Duodenal mucosa (tissue), 2 donors: ENCODE data around the gene UBE3C.
A peak's percentile ranks its signal among the peaks of the same experiment; 100 is the strongest.
"Not testable (repeated sequence)": the region's sequence is repeated elsewhere in the genome, so short reads cannot be mapped to it uniquely, and the experiment has no call there.

ENCODE experiments used
- H3K27ac ChIP-seq: one replicate; pipeline ENCODE4 v1.7.0; 2013; ENCODE audit warnings: low read depth, low read length
- H3K27me3 ChIP-seq, 2 donors: one replicate each; pipeline ENCODE4 v1.7.0; 2013; ENCODE audit warnings: low read length in 2 of 2, control low read depth in 1 of 2; ENCODE audit not compliant: insufficient read depth in 2 of 2, control insufficient read depth in 1 of 2
- H3K36me3 ChIP-seq, 2 donors: one replicate each; pipeline ENCODE4 v1.7.0; 2013; ENCODE audit warnings: low read length in 2 of 2, control low read depth in 1 of 2; ENCODE audit not compliant: insufficient read depth in 2 of 2, control insufficient read depth in 1 of 2
- H3K4me1 ChIP-seq, 2 donors: one replicate each; pipeline ENCODE4 v1.7.0; 2013; ENCODE audit warnings: low read length in 2 of 2, control low read depth in 1 of 2; ENCODE audit not compliant: insufficient read depth in 2 of 2, control insufficient read depth in 1 of 2
- H3K4me3 ChIP-seq, 2 donors: one replicate each; pipeline ENCODE4 v1.7.0; 2013; ENCODE audit warnings: low read length in 2 of 2, low read depth in 1 of 2
- H3K9ac ChIP-seq, 2 donors: one replicate each; pipeline ENCODE4 v1.7.0; 2013; ENCODE audit warnings: low read length in 2 of 2, low read depth in 1 of 2
- H3K9me3 ChIP-seq, 2 donors: one replicate each; pipeline ENCODE4 v1.7.0; 2013; ENCODE audit warnings: low read length in 2 of 2, control low read depth in 1 of 2; ENCODE audit not compliant: control insufficient read depth in 1 of 2

The UBE3C gene

DNA sequence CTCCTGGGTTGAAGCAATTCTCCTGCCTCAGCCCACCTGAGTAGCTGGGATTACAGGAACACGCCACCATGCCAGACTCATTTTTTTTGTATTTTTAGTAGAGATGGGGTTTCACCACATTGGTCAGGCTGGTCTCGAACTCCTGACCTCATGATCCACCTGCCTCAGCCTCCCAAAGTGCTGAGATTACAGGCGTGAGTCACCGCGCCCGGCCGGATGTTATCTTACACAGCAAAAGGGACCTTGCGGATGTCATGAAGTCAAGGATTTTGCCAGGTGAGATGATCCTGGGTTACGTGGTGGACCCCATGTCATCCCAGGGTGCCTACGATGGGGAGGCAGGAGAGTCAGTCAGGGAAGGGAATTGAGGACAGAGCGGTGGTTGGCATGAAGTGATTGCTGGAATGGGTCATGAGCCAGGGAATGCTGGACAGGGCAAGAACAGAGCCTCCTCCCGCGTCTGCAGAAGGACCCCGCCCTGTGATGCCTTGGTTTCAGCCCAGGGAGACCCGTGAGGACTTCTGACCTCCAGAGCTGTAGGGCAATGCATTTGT is 8.7 kb upstream of the UBE3C start:
- no peak overlapping the region for H3K9ac ChIP-seq
- H3K4me1 ChIP-seq = no peaks in the 10 kb centered on the region
- no peak overlapping the region for H3K27ac ChIP-seq
- H3K4me3 ChIP-seq = no peak overlapping the region
- H3K27me3 ChIP-seq = peaks cover 4 to 10% of the 10 kb centered on the region in 2 donors
- no peaks in the 10 kb centered on the region for H3K36me3 ChIP-seq
- H3K9me3 ChIP-seq = no peaks in the 10 kb centered on the region

DNA sequence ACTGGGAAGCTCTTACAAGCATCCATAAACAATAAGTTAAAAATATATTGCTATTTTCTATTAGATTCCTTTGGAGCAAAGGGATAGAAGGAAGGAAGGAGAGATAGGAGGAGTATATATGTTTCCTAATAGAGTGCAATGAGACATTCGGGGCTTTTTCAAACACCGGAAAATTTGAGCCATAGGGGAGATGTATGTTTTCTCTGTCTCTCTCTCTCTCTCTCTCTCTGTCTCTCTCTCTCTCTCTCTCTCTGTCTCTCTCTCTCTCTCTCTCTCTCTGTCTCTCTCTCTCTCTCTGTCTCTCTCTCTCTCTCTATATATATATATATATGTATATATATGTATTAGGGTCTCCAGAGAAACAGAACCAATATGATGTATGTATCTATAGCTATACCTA is 7.9 kb upstream of the UBE3C start:
- not testable (repeated sequence) for H3K27ac ChIP-seq, H3K9me3 ChIP-seq, H3K36me3 ChIP-seq, H3K9ac ChIP-seq, H3K4me1 ChIP-seq, H3K4me3 ChIP-seq
- H3K27me3 ChIP-seq = peaks cover 4 to 10% of the 10 kb centered on the region in 2 donors

DNA sequence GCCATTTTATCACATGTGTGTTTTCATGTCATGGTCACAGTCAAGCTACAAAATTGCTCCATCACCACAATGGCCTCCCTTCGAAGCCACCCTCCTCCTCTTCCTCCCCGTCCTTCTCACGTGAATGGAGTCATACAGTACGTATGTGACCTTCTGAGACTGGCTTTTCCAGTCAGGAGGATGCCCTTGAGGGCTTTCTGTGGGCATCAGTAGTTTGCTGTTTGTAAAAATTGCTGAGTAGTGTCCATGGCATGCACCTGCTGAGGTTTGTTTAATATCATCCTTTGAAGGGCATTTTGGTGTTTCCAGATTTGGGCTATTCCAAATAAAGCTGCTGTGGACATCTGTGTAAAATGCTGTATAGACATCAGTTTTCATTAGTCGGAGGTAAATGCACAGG is 5.9 kb upstream of the UBE3C start:
- no peaks in the 10 kb centered on the region for H3K9me3 ChIP-seq
- no peak overlapping the region for H3K9ac ChIP-seq
- no peaks in the 10 kb centered on the region for H3K4me1 ChIP-seq
- H3K27ac ChIP-seq = no peak overlapping the region
- peaks cover 4 to 10% of the 10 kb centered on the region in 2 donors for H3K27me3 ChIP-seq
- H3K4me3 ChIP-seq = no peak overlapping the region
- no peaks in the 10 kb centered on the region for H3K36me3 ChIP-seq

DNA sequence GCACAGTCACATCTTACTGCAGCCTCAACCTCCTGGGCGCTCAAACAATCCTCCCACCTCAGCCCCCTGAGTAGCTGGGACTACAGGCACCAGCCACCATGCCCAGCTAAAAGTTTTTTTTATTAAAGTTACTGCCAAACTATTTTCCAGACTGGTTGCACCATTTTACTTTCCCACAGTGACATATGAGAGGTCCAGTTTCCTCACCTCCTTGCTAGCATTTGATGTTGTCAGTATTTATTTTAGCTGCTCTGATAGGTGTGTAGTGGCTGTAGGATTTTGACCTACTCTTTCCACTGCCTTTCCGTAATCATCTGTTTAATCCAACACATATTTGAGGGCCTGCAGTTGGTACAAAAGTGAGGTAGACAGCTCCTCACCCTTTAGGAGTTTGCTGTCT is 5.4 kb upstream of the UBE3C start:
- Histone ChIP-seq H3K9ac (no peak overlapping the region), H3K27ac (no peak overlapping the region), H3K9me3 (no peaks in the 10 kb centered on the region), H3K4me3 (no peak overlapping the region), H3K4me1 (no peaks in the 10 kb centered on the region), H3K36me3 (no peaks in the 10 kb centered on the region), H3K27me3 (peaks cover 4 to 10% of the 10 kb centered on the region in 2 donors)

DNA sequence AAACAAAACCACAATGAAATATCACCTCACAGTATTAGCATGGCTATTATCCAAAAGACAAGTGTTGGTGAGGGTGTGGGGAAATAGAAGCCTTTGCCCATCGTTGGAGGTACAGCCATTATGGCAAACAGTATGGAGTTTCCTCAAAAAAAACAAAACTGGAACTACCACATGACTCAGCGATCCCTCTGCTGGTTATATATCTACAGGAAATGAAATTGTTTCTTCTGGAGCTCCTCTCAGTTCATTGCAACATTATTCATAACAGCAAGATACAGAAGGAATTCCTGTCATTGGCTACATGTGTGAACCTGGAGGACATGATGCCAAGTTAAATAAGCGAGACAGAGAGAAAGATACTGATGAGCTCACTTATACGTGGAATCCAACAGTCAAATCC is 2.4 kb upstream of the UBE3C start:
- Histone ChIP-seq H3K27me3 (peaks cover 0 to 4% of the 10 kb centered on the region in 2 donors), H3K4me3 (no peak overlapping the region), H3K4me1 (peaks cover 17 to 18% of the 10 kb centered on the region in 2 donors), H3K9ac (no peak overlapping the region), H3K36me3 (peaks cover 0 to 3% of the 10 kb centered on the region in 2 donors), H3K27ac (no peak overlapping the region), H3K9me3 (no peaks in the 10 kb centered on the region)

DNA sequence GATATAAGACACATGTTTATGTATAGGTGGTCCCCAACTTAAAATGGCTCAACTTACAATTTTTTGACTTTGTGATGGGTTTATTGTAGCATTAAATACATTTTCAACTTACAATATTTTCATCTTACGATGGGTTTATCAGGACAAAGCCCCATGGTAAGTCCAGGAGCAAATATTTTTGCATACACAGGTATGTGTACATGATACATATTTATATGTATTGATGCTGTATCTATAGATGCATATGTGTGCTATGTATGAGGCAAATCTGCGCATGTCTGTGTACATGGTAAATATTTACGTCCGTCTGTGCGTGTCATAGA is 664 bp upstream of the UBE3C start:
- peaks cover 0 to 11% of the 10 kb centered on the region in 2 donors for H3K36me3 ChIP-seq
- no peaks in the 10 kb centered on the region for H3K27me3 ChIP-seq
- H3K9ac ChIP-seq = peak overlapping the region; percentile 8 to 72
- peak overlapping the region; percentile 88 for H3K27ac ChIP-seq
- peaks cover 23% of the 10 kb centered on the region in 2 donors for H3K4me1 ChIP-seq
- peak overlapping the region; percentile 73 to 75 for H3K4me3 ChIP-seq
- no peaks in the 10 kb centered on the region for H3K9me3 ChIP-seq

DNA sequence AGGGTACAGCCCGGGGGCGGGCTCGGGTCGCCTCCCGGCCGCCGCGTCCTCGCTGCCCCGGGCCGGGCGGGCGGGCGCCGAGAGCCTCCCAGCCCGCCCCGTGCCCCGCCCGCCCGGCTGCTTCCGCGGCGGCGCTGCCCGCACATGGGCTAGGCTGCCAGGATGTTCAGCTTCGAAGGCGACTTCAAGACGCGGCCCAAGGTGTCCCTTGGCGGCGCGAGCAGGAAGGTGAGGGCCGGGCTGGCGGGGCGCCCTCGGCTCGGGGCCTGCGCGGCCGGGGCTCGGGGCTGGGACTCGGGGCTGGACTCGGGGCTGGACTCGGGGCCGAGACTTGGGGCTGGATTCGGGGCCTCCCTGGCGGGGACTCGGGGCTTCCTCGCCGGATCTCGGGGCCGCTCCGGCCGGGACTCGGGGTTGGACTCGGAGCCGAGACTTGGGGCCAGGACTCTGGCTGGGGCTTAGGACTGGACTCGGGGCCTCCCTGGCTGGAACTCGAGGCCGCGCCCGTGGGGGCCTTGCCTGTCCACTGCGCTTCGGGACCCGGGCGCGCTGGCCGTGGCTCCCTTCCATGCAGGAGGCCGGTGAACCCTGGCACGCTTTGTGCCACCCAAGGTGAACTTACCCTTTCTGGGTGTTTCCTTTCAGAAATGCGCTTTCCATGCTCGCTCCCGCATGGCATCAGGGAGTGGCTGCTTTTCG is 534 bp downstream of the UBE3C start:
- Histone ChIP-seq H3K27me3 (no peaks in the 10 kb centered on the region), H3K4me1 (peaks cover 23% of the 10 kb centered on the region in 2 donors), H3K4me3 (peak overlapping the region; percentile 75 to 81), H3K36me3 (peaks cover 0 to 18% of the 10 kb centered on the region in 2 donors), H3K9ac (peak overlapping the region; percentile 69 to 87), H3K9me3 (no peaks in the 10 kb centered on the region), H3K27ac (peak overlapping the region; percentile 88)

DNA sequence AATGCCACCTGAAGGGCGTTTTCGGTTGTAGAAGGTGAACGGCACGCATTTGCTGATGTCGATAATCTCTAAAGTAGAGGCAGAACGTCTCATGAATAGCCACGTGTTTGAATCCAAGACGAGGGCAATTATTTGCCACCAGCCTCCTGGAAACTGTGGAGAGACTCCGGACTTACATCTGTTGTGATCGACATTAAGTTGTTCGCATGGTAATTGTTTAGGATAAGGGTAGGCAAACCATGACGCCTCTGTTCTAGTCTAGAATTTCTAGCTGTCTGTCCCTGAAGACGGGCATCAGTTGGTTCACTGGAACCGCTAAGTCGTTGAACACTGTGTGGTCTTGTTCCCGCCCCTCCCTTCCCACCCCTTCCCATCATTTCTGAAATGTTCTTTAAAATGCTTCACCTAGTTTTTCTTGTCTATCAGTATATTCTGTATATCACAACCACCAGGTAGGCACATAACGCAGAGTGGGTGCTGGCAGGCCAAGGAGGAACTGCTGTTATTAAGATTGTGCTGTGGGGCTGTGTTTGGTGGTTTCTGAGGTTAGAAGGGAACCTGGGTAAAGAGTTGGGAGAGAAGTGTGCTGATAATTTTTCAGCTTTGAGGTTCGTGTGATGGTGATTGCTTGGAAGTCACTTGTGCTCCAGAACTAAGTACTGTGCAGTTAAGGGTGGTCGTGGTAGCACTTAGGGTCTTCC is 1.2 kb downstream of the UBE3C start:
- Histone ChIP-seq H3K4me1 (peaks cover 23% of the 10 kb centered on the region in 2 donors), H3K36me3 (peaks cover 0 to 21% of the 10 kb centered on the region in 2 donors), H3K9ac (peak overlapping the region; percentile 69 to 87), H3K9me3 (no peaks in the 10 kb centered on the region), H3K4me3 (peak overlapping the region; percentile 75 to 81), H3K27me3 (no peaks in the 10 kb centered on the region), H3K27ac (no peak overlapping the region)

DNA sequence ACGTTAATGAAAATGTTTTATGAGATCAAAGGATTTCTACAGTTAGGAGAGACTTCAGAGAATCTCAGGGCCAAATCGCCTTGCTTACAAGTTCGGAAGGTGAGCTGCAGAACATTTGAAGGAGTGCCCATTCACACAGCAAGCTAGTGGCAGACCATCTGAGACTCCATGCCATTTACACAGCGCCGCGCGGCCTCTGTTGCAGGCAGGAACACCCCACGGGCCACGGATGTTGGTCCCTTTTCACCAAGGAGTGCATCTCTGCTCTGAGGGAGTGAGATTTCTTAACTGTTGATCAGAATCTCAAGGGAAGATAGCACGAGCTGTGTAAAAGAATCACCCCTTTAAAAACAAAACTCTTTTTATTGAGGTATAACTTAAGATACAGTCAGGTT is 1.8 kb downstream of the UBE3C start:
- peak overlapping the region in 1 of 2 donors; percentile 69 for H3K9ac ChIP-seq
- H3K27ac ChIP-seq = no peak overlapping the region
- no peaks in the 10 kb centered on the region for H3K27me3 ChIP-seq
- H3K9me3 ChIP-seq = no peaks in the 10 kb centered on the region
- peak overlapping the region; percentile 75 to 81 for H3K4me3 ChIP-seq
- H3K36me3 ChIP-seq = peaks cover 0 to 21% of the 10 kb centered on the region in 2 donors
- H3K4me1 ChIP-seq = peaks cover 23% of the 10 kb centered on the region in 2 donors

DNA sequence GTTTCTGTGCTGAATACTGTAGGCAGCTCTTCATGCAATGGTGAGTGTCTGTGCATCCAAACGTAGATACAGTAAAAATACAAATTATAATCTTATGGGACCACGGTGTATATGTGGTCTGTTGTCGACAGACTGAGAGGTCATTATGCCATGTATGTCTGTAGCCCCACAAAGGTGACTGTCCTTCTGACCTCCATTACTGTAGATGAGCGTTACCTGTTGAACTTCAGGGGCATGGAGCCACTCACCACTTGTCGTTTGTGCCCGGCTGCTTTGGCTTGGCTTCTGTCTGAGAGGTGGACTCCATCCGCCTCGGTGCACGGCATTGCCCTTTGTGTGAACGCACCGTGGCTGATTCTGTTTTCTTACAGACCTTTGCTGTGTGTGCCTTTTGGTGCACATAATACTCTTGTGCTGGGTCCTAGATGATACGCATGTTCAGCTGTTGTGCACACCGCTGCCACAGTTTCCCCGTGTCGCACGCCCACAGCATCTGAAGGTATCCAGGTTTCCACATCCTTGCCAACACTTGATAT is 2.9 kb downstream of the UBE3C start:
- H3K36me3 ChIP-seq = peaks cover 0 to 21% of the 10 kb centered on the region in 2 donors
- no peaks in the 10 kb centered on the region for H3K9me3 ChIP-seq
- peaks cover 23% of the 10 kb centered on the region in 2 donors for H3K4me1 ChIP-seq
- H3K4me3 ChIP-seq = no peak overlapping the region
- H3K27ac ChIP-seq = no peak overlapping the region
- no peaks in the 10 kb centered on the region for H3K27me3 ChIP-seq
- no peak overlapping the region for H3K9ac ChIP-seq
